Esophagus squamous epithelium (tissue), 4 donors: ENCODE results near the gene FLVCR1.
"Not testable (repeated sequence)": the region's sequence is repeated elsewhere in the genome, so short reads cannot be mapped to it uniquely, and the experiment has no call there.

ENCODE experiments used
- CTCF ChIP-seq, 6 experiments: fragments of 450-650 bp in 4 of 6; fragments of 200-600 bp in 2 of 6; sonication (generic) in 2 of 6; IDR thresholded peaks; one replicate each; pipeline ENCODE4 v1.5.1; 2016 to 2019; ENCODE audit warnings: antibody characterized with exemption in 6 of 6, mild to moderate bottlenecking in 4 of 6, moderate library complexity in 4 of 6
- POLR2A ChIP-seq, 4 donors: fragments of 450-650 bp; IDR thresholded peaks; one replicate each; pipeline ENCODE4 v1.6.1; 2017; ENCODE audit warnings: antibody characterized with exemption in 4 of 4, mild to moderate bottlenecking in 4 of 4, moderate library complexity in 3 of 4

- not testable (repeated sequence) for TF ChIP-seq CTCF, POLR2A (IDR thresholded peaks at IDR 0.05)
Measured at GRCh38 chr1:212908071-212908470, 50.0 kb downstream of the FLVCR1 start.
